CD1c-positive myeloid dendritic cell (primary cell): ENCODE data around the gene DIAPH1.
A peak's percentile ranks its signal among the peaks of the same experiment; 100 is the strongest.

Experiments
- DNase-seq: peaks from one replicate; pipeline ENCODE4 v3.0.0-alpha.2; 2016; ENCODE audit errors: extremely low spot score

Gene DIAPH1

GRCh38 chr5:141560725-141561483 lies 57.9 kb downstream of the DIAPH1 start:
- DNase-seq = peak; percentile 50

DNA sequence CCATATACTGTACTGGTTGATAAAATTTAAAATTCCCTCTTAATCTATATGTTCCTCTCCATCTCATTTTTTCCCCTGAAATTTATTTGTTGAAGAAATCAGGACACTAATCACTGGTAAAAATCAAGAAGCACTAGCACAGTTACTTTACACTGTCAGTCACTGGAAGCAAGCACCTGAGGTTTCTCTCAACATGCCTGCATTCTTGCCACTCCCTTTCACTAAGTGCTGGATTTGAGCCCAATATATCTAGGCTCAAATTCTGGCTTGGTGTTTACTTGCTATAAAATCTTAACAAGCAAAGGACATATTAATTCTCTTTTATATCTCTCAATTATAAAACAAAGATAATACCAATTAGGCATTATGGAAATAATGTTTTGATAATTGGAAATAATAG lies 58.6 kb downstream of the DIAPH1 start:
- no peak for DNase-seq

- no peak for DNase-seq
Measured at GRCh38 chr5:141559461-141559860, 59.3 kb downstream of the DIAPH1 start.

GRCh38 chr5:141558150-141558549 lies 60.6 kb downstream of the DIAPH1 start:
- DNase-seq = no peak

DNA sequence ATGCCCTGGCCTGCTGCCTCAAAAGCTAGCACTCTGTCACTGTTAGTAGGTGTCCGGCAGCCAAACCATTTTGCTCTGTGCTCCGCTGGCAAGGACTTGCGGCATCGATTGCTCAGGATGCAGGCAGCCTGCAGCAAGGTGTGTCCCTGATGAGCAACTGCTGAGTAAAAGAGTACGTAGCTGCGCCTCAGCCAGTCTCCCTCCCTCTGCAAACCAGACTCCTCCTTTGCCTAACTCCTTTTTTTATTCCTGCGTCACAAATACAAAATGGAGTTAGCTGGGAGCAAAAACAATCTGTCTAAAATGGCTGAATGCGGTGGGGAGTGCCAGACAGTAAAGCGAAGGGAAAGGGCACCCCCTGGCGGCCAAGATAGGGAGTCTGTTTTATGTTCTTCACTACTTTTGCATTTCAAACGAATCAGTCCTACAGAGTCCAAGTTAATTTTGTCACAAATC lies 61.1 kb downstream of the DIAPH1 start:
- DNase-seq = peak; percentile 75

- DNase-seq = no peak
Measured at GRCh38 chr5:141547921-141548320, 70.9 kb downstream of the DIAPH1 start.

DNA sequence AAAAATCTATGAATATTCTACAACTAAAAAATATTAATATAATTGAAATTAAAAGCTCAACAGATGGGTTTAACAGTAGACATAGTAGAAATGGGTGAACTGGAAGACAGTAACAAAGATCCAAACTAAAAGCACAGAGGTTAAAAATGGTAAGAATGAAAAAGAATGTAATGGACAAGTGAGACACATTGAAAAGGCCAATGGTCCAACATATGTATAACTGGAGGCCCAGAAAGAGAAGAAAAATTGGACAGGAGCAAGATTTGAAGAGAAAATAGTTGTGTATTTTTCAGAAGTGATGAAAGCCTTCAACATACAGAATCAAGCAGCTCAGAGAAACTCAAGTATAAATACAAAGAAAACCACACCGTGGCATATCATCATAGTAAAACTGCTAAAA lies 71.3 kb downstream of the DIAPH1 start:
- DNase-seq = no peak

DNA sequence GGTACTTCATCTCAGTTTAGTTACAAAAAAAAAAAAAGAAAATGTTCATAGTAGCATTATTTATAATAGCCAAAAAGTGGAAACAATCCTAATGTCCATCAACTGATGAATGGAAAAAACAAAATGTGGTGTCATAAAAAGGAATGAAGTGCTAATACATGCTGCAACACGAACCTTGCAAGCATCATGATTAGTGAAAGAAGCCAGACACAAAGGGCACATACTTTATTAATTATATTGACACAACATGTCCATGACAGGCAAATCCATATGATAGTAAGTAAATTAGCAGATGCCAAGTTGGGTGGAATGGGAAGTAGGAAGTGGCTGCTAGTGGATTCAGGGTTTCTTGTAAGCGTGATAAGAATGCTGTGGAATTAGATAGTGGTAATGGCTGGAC lies 75.7 kb downstream of the DIAPH1 start:
- DNase-seq = no peak

DNA sequence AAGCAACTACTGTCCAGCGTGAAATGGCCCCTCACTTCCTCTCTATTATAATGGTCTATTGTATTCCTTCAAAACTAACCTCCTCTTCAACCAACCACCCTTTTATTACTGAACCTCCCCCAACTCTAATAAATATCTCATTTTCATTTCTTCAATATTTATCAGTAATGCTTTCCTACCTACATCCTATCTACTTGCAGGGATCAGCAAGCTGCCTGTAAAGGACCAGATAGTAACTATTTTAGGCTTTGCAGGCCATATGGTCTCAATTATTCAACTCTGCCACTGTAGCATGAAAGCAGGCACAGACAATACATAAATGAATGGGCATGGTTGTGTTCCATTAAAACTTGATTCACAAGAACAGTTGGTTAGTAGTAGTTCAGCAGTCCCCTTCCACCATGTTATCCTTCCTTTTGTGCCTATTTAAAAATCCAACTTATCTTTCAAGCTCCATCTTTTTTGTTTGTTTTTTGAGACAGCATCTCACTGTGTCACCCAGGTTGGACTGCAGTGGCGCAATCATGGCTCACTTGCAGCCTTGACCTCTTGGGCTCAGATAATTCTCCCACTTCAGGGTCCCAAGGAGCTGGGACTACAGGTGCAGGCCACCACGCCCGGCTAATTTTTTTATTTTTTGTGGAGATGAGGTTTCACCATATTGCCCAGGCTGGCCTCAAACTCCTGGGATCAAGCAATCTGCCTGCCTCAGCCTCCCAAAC lies 84.1 kb downstream of the DIAPH1 start:
- DNase-seq = no peak

DNA sequence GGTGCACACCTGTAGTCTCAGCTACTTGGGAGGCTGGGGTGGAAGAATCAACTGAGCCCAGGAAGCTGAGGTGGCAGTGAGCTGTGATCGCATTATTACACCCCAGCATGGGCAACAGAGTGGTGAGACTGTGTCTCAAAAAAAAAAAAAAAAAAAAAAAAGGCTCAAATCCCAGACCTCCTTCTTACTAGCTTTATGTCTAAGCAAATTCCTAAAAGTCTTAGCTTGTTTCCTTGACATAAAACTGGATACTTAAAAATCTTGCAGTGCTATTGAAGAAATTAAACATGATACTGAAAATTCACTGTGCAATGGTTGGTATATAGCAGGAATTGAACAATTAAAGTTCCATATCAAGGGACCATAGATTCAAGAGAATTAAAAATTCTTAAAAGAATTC lies 84.9 kb downstream of the DIAPH1 start:
- no peak for DNase-seq

GRCh38 chr5:141532726-141533125 lies 86.1 kb downstream of the DIAPH1 start:
- DNase-seq = no peak

- DNase-seq = no peak
Measured at GRCh38 chr5:141529873-141530272, 88.9 kb downstream of the DIAPH1 start.

- no peak for DNase-seq
Measured at GRCh38 chr5:141529002-141529401, 89.8 kb downstream of the DIAPH1 start.

DNA sequence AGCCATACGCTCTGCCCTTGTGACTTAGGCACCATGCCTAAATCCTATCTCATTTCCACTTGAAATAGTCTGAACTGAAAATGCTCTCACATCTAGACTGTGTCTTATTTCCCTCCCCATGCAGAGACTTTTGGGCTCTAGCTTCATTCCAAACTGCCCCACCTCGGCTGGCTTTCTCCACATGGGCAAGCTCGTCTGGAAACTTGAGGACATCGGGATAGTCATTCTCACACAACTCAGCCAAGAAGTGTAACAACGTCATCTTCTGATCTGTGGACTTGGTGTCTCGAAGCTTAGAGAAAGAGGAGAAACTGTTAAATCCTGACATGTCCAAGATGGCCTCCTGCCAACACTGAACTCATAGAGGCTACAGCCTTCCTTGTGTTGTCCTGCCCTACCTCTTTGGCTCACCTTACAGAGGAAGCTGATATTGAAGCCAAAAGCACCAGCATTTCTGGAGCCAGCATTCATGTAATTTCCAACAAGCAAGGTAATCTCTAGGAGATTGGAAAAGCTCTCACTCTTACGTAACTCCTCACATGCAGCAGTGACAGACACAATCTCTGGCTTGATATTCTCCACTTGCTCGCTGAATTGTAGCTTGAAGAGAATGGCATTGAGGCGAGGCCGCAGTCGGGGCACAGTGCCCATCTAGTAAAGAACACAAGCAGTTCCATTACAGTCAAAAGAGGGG lies 90.4 kb downstream of the DIAPH1 start:
- DNase-seq = no peak

DNA sequence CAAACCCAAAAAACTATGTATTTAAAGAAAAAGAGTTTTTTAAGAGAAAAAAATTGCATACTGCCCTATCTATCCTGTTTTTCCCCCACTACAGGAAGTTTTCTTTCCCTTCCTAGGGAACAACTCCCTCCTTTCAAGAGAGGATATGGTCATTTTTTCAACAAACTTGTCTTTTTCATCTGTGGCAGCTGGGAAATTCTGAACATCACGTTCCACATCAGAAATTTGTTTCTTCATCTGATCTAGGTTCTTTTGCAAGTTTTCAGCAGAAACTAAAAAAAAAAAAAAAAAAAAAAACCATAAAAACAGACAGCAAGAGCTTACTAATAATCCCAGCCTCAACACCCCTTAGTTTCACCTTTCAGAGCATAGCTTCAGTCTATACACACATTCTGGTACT lies 91.4 kb downstream of the DIAPH1 start:
- no peak for DNase-seq

- DNase-seq = no peak
Measured at GRCh38 chr5:141525653-141526052, 93.1 kb downstream of the DIAPH1 start.

- DNase-seq = peak; percentile 84
Measured at GRCh38 chr5:141524604-141525597, 93.9 kb downstream of the DIAPH1 start.

- DNase-seq = no peak
Measured at GRCh38 chr5:141523991-141524390, 94.8 kb downstream of the DIAPH1 start.

DNA sequence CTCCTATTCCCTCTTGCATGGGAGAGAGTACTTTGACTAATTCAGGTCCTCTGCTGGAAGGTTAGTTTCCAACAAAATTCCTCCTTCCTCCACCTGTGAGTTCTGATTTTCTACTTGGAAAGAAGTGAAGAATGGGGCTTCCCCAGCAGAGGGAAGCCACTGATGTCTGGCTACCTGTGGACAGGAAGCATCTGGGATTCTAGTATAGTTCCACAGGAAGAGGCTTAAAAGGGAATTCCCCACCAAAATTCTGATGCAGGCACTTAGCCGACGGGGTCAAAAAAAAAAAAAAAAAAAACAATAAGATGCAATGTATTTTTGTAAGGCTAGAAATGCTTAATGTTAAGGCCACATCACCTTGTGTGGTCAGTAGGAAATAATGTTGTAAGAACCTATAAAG lies 96.5 kb downstream of the DIAPH1 start:
- DNase-seq = no peak

- peak; percentile 87 for DNase-seq
Measured at GRCh38 chr5:141521244-141521781, 97.5 kb downstream of the DIAPH1 start.
